ENCODE results near the gene TRIM40. TPM values are rescaled to one million over a fixed set of nuclear protein-coding genes. Genes with fewer than 3 reads are reported as not detected.

TRIM40 gene
- polyA plus RNA-seq, 1 donor (not counting 4 experiments of a cell fraction or from before 2014, with no cell fraction given): not detected

DNA sequence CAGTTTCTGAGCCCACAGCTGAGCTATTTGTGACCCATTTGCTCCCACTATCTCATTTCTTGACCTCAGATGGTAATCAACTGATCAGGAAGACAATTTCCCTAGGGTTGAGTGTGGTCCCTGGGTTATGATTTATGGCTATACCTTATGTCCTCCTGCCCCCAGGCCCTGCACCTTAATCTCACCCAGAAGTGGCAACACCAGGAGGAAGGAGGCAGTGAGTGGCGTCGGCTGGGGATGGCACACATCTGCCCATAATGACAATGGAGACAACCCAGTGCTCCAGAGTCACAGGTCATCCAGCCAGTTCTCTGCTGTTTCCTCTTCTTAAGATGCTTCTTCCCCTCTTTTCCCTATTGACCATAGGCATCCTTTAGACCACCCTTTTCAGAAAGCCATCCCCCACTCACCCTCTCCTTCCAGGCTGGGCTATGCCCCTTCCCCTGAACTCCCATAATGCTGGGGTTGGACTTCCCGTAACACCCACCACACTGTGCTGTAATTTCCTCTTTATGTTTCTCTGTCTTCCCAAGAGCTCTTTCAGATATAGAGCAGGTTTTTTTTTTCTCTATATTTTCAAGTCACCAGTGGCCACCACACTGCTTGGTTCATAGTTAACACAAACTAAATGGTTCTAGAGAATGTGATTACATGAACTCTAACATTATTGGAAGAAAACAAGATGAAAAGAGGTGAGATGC lies 17.1 kb downstream of the TRIM40 start:
- peaks cover 26% of the 10 kb centered on the region for H3K4me1 ChIP-seq (ENCODE audit: control insufficient read depth, extremely low read depth, insufficient read depth, low read length)

GRCh38 chr6:30154061-30154460 lies 18.1 kb downstream of the TRIM40 start:
- Histone ChIP-seq H3K79me2 (ENCODE audit: control insufficient read depth, insufficient read depth, low read length) (no peaks in the 10 kb centered on the region), H3K4me1 (ENCODE audit: control insufficient read depth, extremely low read depth, insufficient read depth, low read length) (peaks cover 26% of the 10 kb centered on the region), H3K36me3 (ENCODE audit: control insufficient read depth in 2 of 2, extremely low read depth in 1 of 2, insufficient read depth in 2 of 2, low read length in 2 of 2) (no peaks in the 10 kb centered on the region), H3K9ac (ENCODE audit: control insufficient read depth, extremely low read depth, insufficient read depth, low read length) (no peak overlapping the region), H3K27ac (ENCODE audit: control insufficient read depth, insufficient read depth, low read length) (no peak overlapping the region), H4K20me1 (ENCODE audit: control insufficient read depth, extremely low read depth, insufficient read depth, low read length) (no peaks in the 10 kb centered on the region), H3K27me3 (ENCODE audit: control insufficient read depth, extremely low read depth, insufficient read depth, low read length) (peaks cover 9% of the 10 kb centered on the region), H3K9me3 (ENCODE audit: control insufficient read depth, low read depth, low read length) (no peaks in the 10 kb centered on the region), H2AFZ (ENCODE audit: control insufficient read depth, low read length) (no peak overlapping the region), H3K4me3 (ENCODE audit: control insufficient read depth in 2 of 3, extremely low read depth in 1 of 3, insufficient read depth in 2 of 3, low read depth in 1 of 3, low read length in 3 of 3) (no peak overlapping the region), H3K4me2 (ENCODE audit: control insufficient read depth, extremely low read depth, insufficient read depth, low read depth, low read length) (no peak overlapping the region), H3K9me1 (ENCODE audit: control insufficient read depth, extremely low read depth, insufficient read depth, low read length) (no peaks in the 10 kb centered on the region)
- DNase-seq (ENCODE audit: low read depth, low spot score) (no peak), FAIRE-seq (no peak)
- TF ChIP-seq CTCF (optimal IDR thresholded peaks at IDR 0.05 in 1 of 3, IDR thresholded peaks at IDR 0.05 in 1 of 3, conservative IDR thresholded peaks at IDR 0.05 in 1 of 3; ENCODE audit: extremely low read depth in 1 of 3, insufficient read depth in 2 of 3, low read length in 3 of 3): no peak
- no peak for TF ChIP-seq EZH2 (IDR thresholded peaks at IDR 0.05; ENCODE audit: low read length)
- dilution Hi-C loops (cut with MboI; ENCODE audit: extremely low pct_ligation_motif_present, low sequenced_read_pairs): no loop called here

More for the DNA sequence above, 17.1 kb downstream of the TRIM40 start:
- H3K9ac ChIP-seq (ENCODE audit: control insufficient read depth, extremely low read depth, insufficient read depth, low read length): no peak overlapping the region
- H3K4me2 ChIP-seq (ENCODE audit: control insufficient read depth, extremely low read depth, insufficient read depth, low read depth, low read length): no peak overlapping the region
- H3K27me3 ChIP-seq (ENCODE audit: control insufficient read depth, extremely low read depth, insufficient read depth, low read length): peaks cover 9% of the 10 kb centered on the region
- no peaks in the 10 kb centered on the region for H3K9me3 ChIP-seq (ENCODE audit: control insufficient read depth, low read depth, low read length)
- dilution Hi-C loops (cut with MboI; ENCODE audit: extremely low pct_ligation_motif_present, low sequenced_read_pairs): no loop called here
- H4K20me1 ChIP-seq (ENCODE audit: control insufficient read depth, extremely low read depth, insufficient read depth, low read length): no peaks in the 10 kb centered on the region
- DNase-seq (ENCODE audit: low read depth, low spot score) (no peak), FAIRE-seq (no peak)
- no peak overlapping the region for H3K4me3 ChIP-seq (ENCODE audit: control insufficient read depth in 2 of 3, extremely low read depth in 1 of 3, insufficient read depth in 2 of 3, low read depth in 1 of 3, low read length in 3 of 3)
- no peak overlapping the region for H3K27ac ChIP-seq (ENCODE audit: control insufficient read depth, insufficient read depth, low read length)
- TF ChIP-seq CTCF (optimal IDR thresholded peaks at IDR 0.05 in 1 of 3, IDR thresholded peaks at IDR 0.05 in 1 of 3, conservative IDR thresholded peaks at IDR 0.05 in 1 of 3; ENCODE audit: extremely low read depth in 1 of 3, insufficient read depth in 2 of 3, low read length in 3 of 3): no peak
- H3K79me2 ChIP-seq (ENCODE audit: control insufficient read depth, insufficient read depth, low read length): no peaks in the 10 kb centered on the region
- no peak overlapping the region for H2AFZ ChIP-seq (ENCODE audit: control insufficient read depth, low read length)
- H3K36me3 ChIP-seq (ENCODE audit: control insufficient read depth in 2 of 2, extremely low read depth in 1 of 2, insufficient read depth in 2 of 2, low read length in 2 of 2): no peaks in the 10 kb centered on the region
- H3K9me1 ChIP-seq (ENCODE audit: control insufficient read depth, extremely low read depth, insufficient read depth, low read length): no peaks in the 10 kb centered on the region

All from keratinocyte (primary cell).